ENCODE measurements around the gene ZNF608.

The ZNF608 gene

DNA sequence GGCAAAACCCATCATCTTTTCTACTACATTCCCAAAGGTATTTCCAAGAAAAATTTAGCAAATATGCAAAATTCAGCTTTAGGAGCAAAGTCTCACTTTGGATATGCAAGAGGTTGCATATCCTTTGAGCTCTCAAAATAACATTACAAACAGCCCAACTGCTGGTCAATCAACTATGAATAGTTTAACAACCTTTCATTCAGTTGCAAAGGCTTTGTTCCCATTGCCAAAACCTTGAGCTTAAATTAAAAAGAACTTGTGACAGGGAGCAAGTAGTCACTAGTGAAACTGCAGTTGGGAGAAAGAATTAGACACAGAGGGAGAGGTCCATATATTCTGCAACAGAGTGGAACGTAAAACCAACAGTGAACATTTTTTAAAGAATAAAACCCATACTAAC lies 8.8 kb downstream of the ZNF608 start:
- Histone ChIP-seq H3K36me3 (ENCODE audit: low read depth) (no peaks in the 10 kb centered on the region), H3K4me1 (ENCODE audit: insufficient read depth, poor library complexity, severe bottlenecking) (peaks cover 22% of the 10 kb centered on the region), H3K27me3 (ENCODE audit: insufficient read depth, poor library complexity, severe bottlenecking) (no peaks in the 10 kb centered on the region), H3K4me3 (ENCODE audit: severe bottlenecking) (no peak overlapping the region), H3K9me3 (ENCODE audit: severe bottlenecking) (no peaks in the 10 kb centered on the region), H3K27ac (ENCODE audit: poor library complexity, severe bottlenecking) (no peak overlapping the region)
- TF ChIP-seq, protein P1, sequence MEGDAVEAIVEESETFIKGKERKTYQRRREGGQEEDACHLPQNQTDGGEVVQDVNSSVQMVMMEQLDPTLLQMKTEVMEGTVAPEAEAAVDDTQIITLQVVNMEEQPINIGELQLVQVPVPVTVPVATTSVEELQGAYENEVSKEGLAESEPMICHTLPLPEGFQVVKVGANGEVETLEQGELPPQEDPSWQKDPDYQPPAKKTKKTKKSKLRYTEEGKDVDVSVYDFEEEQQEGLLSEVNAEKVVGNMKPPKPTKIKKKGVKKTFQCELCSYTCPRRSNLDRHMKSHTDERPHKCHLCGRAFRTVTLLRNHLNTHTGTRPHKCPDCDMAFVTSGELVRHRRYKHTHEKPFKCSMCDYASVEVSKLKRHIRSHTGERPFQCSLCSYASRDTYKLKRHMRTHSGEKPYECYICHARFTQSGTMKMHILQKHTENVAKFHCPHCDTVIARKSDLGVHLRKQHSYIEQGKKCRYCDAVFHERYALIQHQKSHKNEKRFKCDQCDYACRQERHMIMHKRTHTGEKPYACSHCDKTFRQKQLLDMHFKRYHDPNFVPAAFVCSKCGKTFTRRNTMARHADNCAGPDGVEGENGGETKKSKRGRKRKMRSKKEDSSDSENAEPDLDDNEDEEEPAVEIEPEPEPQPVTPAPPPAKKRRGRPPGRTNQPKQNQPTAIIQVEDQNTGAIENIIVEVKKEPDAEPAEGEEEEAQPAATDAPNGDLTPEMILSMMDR (IDR thresholded peaks at IDR 0.05; ENCODE audit: poor library complexity, severe bottlenecking), result no peak
- ATAC-seq (ENCODE audit: low read depth) (no peak), DNase-seq (ENCODE audit: low spot score) (no peak)

GRCh38 chr5:124736805-124737188 lies 9.6 kb downstream of the ZNF608 start:
- Histone ChIP-seq H3K27me3 (ENCODE audit: insufficient read depth, poor library complexity, severe bottlenecking) (no peaks in the 10 kb centered on the region), H3K4me1 (ENCODE audit: insufficient read depth, poor library complexity, severe bottlenecking) (peaks cover 13% of the 10 kb centered on the region), H3K36me3 (ENCODE audit: low read depth) (no peaks in the 10 kb centered on the region), H3K9me3 (ENCODE audit: severe bottlenecking) (no peaks in the 10 kb centered on the region), H3K4me3 (ENCODE audit: severe bottlenecking) (no peak overlapping the region), H3K27ac (ENCODE audit: poor library complexity, severe bottlenecking) (no peak overlapping the region)
- DNase-seq (ENCODE audit: low spot score), result no peak
- TF ChIP-seq, protein P1 (IDR thresholded peaks at IDR 0.05; ENCODE audit: poor library complexity, severe bottlenecking), result no peak
- ATAC-seq (ENCODE audit: low read depth), result no peak

- H3K27me3 ChIP-seq (ENCODE audit: insufficient read depth, poor library complexity, severe bottlenecking), result no peaks in the 10 kb centered on the region
- ATAC-seq (ENCODE audit: low read depth), result no peak
- H3K36me3 ChIP-seq (ENCODE audit: low read depth), result no peaks in the 10 kb centered on the region
- H3K4me1 ChIP-seq (ENCODE audit: insufficient read depth, poor library complexity, severe bottlenecking), result peaks cover 8% of the 10 kb centered on the region
- H3K4me3 ChIP-seq (ENCODE audit: severe bottlenecking), result no peak overlapping the region
- no peak for DNase-seq (ENCODE audit: low spot score)
- H3K27ac ChIP-seq (ENCODE audit: poor library complexity, severe bottlenecking), result no peak overlapping the region
- H3K9me3 ChIP-seq (ENCODE audit: severe bottlenecking), result no peaks in the 10 kb centered on the region
- TF ChIP-seq, protein P1 (IDR thresholded peaks at IDR 0.05; ENCODE audit: poor library complexity, severe bottlenecking), result no peak
Observed at GRCh38 chr5:124736082-124736804, 10.2 kb downstream of the ZNF608 start.

DNA sequence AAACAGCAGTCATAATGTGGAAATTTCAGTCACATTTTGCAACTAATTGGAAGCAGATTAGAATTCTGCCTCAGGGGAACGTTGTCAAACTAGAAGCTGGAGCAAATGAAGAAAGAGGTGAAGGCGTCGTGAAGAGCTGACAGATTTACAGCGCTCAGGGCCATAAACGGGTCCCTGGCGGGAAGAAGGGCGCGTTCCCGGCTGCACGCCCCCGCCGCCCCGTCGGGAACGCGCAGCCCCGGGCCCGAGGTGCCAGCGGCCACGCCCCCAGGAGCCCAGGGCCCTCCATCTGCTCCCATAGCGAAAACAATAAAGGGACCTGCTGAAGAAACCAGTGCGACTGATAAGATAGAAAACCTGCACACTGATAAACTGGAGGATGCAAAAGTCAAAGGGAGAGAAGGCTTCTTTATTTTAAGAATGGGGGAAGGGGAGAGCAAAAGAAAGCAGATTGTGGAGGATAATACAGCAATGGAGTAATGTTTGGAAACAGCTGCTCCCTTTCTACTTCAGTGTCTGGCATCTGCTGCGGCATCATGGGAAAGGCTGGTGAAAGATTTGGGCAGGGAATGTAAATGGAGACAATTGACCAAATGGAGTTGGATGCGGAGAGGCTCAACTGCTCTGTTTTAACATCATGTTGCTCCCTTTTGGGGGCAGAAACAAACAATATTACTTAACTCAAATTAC lies 11.1 kb downstream of the ZNF608 start:
- H3K27ac ChIP-seq (ENCODE audit: poor library complexity, severe bottlenecking), result no peak overlapping the region
- H3K36me3 ChIP-seq (ENCODE audit: low read depth), result no peaks in the 10 kb centered on the region
- no peak for DNase-seq (ENCODE audit: low spot score)
- ATAC-seq (ENCODE audit: low read depth), result no peak
- H3K4me1 ChIP-seq (ENCODE audit: insufficient read depth, poor library complexity, severe bottlenecking), result no peaks in the 10 kb centered on the region
- TF ChIP-seq, protein P1 (IDR thresholded peaks at IDR 0.05; ENCODE audit: poor library complexity, severe bottlenecking), result no peak
- H3K4me3 ChIP-seq (ENCODE audit: severe bottlenecking), result no peak overlapping the region
- no peaks in the 10 kb centered on the region for H3K27me3 ChIP-seq (ENCODE audit: insufficient read depth, poor library complexity, severe bottlenecking)
- no peaks in the 10 kb centered on the region for H3K9me3 ChIP-seq (ENCODE audit: severe bottlenecking)

Data from RWPE2 (cell line).